ENCODE data around the gene SSBP3. TPM values are rescaled to one million over a fixed set of nuclear protein-coding genes. Genes with fewer than 3 reads are reported as not detected.
A peak's percentile ranks its signal among the peaks of the same experiment; 100 is the strongest.

Gene SSBP3
- total RNA-seq, 2 donors from 2014 or later = 59.0 to 92.1 TPM

- Mint-ChIP-seq H3K4me1 (ENCODE audit: low read depth in 2 of 2) (peaks cover 68 to 83% of the 10 kb centered on the region in 2 donors), H3K4me3 (no peak overlapping the region), H3K9me3 (no peaks in the 10 kb centered on the region), H3K27me3 (no peaks in the 10 kb centered on the region), H3K27ac (peak overlapping the region; percentile 5 to 46), H3K36me3 (no peaks in the 10 kb centered on the region)
- DNase-seq (ENCODE audit: low spot score) = no peak
- ATAC-seq = peak in 1 of 2 donors; percentile 29
Measured at GRCh38 chr1:54298284-54299033, 107.7 kb downstream of the SSBP3 start.

- DNase-seq (ENCODE audit: low spot score) (no peak), ATAC-seq (no peak)
- Mint-ChIP-seq H3K9me3 (no peaks in the 10 kb centered on the region), H3K36me3 (no peaks in the 10 kb centered on the region), H3K4me1 (ENCODE audit: low read depth in 2 of 2) (peaks cover 71 to 83% of the 10 kb centered on the region in 2 donors), H3K27ac (peak overlapping the region; percentile 5 to 46), H3K27me3 (no peaks in the 10 kb centered on the region), H3K4me3 (no peak overlapping the region)
Measured at GRCh38 chr1:54297596-54298283, 108.5 kb downstream of the SSBP3 start.

GRCh38 chr1:54296666-54297065 is 109.5 kb downstream of the SSBP3 start:
- H3K36me3 Mint-ChIP-seq = no peaks in the 10 kb centered on the region
- no peak for ATAC-seq
- no peaks in the 10 kb centered on the region for H3K9me3 Mint-ChIP-seq
- no peak overlapping the region for H3K4me3 Mint-ChIP-seq
- H3K27me3 Mint-ChIP-seq = no peaks in the 10 kb centered on the region
- H3K27ac Mint-ChIP-seq = peak overlapping the region in 1 of 2 donors; percentile 5
- H3K4me1 Mint-ChIP-seq (ENCODE audit: low read depth in 2 of 2) = peaks cover 69 to 84% of the 10 kb centered on the region in 2 donors
- no peak for DNase-seq (ENCODE audit: low spot score)

- DNase-seq (ENCODE audit: low spot score) (no peak), ATAC-seq (peak in 1 of 2 donors; percentile 41)
- Mint-ChIP-seq H3K4me1 (ENCODE audit: low read depth in 2 of 2) (peaks cover 75 to 83% of the 10 kb centered on the region in 2 donors), H3K9me3 (no peaks in the 10 kb centered on the region), H3K4me3 (no peak overlapping the region), H3K27me3 (no peaks in the 10 kb centered on the region), H3K27ac (peak overlapping the region; percentile 5 to 25), H3K36me3 (no peaks in the 10 kb centered on the region)
Measured at GRCh38 chr1:54294887-54295286, 111.3 kb downstream of the SSBP3 start.

DNA sequence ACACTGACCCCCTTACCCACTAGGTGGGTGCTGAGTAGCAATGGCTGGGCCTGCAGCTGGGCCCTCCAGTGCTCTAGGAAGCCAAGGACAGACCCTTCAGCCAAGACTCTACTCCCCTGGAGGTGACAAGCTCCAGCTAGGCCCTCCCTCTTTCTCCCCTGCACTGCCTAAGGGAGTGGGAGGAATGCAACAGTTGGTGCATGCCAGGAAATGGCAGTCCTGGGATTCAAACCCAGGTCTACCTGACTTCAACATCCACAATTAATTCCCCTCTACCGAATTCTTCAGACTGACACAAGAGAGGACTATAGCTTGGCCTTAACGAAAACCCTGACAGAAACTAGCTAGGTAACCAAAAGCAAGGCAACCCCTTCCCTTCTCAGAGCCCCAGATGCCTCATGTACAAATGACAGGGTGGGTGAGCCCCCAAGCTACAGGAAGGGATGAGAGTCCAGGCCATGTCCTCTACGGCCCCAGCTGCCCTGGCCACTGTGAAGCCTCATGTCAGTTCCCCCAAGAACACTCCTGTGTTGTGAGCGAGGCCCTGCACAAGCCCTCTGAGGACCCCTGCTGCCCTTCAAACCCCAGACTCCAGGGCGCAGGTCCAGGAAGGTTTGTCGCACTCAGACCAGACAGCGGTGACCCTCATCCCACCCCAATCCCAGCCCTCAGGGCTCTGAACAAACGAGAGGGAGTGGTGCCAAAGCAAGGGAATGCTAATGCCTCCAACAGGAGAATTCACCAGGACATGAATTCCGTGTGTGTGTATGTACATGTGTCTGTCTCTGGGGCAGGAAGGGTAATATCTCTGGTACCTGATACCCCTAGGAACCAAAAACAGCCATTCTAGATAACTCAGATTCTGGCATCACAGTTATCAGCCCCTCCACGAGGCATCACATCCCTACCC is 113.9 kb downstream of the SSBP3 start:
- H3K27me3 Mint-ChIP-seq = no peaks in the 10 kb centered on the region
- ATAC-seq (no peak), DNase-seq (ENCODE audit: low spot score) (no peak)
- H3K9me3 Mint-ChIP-seq = no peaks in the 10 kb centered on the region
- H3K4me1 Mint-ChIP-seq (ENCODE audit: low read depth in 2 of 2) = peaks cover 78 to 79% of the 10 kb centered on the region in 2 donors
- H3K36me3 Mint-ChIP-seq = no peaks in the 10 kb centered on the region
- H3K27ac Mint-ChIP-seq = peak overlapping the region in 1 of 2 donors; percentile 65
- H3K4me3 Mint-ChIP-seq = no peak overlapping the region

DNA sequence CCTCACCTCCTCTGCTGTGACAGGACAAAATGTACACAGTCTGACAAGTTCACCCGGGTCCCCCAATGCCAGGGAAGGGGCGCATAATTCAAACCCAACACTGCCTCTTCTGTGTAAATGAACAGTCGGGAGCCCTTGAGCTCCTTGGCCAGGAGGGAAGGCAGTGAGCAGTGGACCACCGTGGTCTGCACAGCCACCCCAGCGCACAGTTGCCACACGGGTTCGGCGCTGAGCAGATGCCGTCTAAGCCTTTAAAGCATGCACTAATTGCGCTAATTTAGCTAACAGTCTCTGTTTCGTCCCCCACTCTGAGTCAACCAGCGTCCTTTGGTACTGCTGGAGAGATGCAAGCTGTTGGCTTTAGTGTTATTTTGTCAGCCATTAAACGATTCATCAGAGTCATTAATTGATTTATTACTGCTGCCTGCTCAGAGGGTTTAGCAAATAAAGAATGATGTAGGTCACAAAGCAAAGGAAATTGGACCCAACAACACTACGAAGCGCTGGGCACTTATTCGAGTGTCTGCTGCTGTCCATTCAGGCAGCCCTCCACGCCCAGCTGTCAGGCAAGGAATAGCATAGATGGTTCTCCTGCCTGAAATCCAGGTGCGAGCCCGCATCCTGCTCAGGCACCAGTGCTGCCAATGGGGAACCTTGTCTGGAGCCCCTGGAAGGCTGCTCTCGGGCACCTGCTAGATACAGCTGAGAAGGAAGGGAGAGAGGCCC is 114.8 kb downstream of the SSBP3 start:
- no peak for ATAC-seq
- no peaks in the 10 kb centered on the region for H3K9me3 Mint-ChIP-seq
- no peaks in the 10 kb centered on the region for H3K27me3 Mint-ChIP-seq
- H3K36me3 Mint-ChIP-seq = no peaks in the 10 kb centered on the region
- peak overlapping the region in 1 of 2 donors; percentile 33 for H3K27ac Mint-ChIP-seq
- H3K4me1 Mint-ChIP-seq (ENCODE audit: low read depth in 2 of 2) = peaks cover 81 to 85% of the 10 kb centered on the region in 2 donors
- no peak for DNase-seq (ENCODE audit: low spot score)
- H3K4me3 Mint-ChIP-seq = no peak overlapping the region

- ATAC-seq = no peak
- H3K4me1 Mint-ChIP-seq (ENCODE audit: low read depth in 2 of 2) = peaks cover 81 to 85% of the 10 kb centered on the region in 2 donors
Measured at GRCh38 chr1:54290506-54291184, 115.5 kb downstream of the SSBP3 start.

GRCh38 chr1:54289712-54290233 is 116.4 kb downstream of the SSBP3 start:
- DNase-seq (ENCODE audit: low spot score) (no peak), ATAC-seq (no peak)
- Mint-ChIP-seq H3K27ac (peak overlapping the region; percentile 33 to 74), H3K4me1 (ENCODE audit: low read depth in 2 of 2) (peaks cover 81 to 85% of the 10 kb centered on the region in 2 donors), H3K36me3 (no peaks in the 10 kb centered on the region), H3K27me3 (no peaks in the 10 kb centered on the region), H3K4me3 (peak overlapping the region; percentile 40), H3K9me3 (no peaks in the 10 kb centered on the region)

More at GRCh38 chr1:54290506-54291184, 115.5 kb downstream of the SSBP3 start:
- H3K27ac Mint-ChIP-seq = peak overlapping the region; percentile 33 to 74
- no peaks in the 10 kb centered on the region for H3K9me3 Mint-ChIP-seq
- H3K27me3 Mint-ChIP-seq = no peaks in the 10 kb centered on the region
- H3K36me3 Mint-ChIP-seq = no peaks in the 10 kb centered on the region
- peak overlapping the region; percentile 39 for H3K4me3 Mint-ChIP-seq
- DNase-seq (ENCODE audit: low spot score) = no peak

GRCh38 chr1:54287801-54288211 is 118.4 kb downstream of the SSBP3 start:
- H3K4me3 Mint-ChIP-seq = peak overlapping the region; percentile 28
- no peaks in the 10 kb centered on the region for H3K9me3 Mint-ChIP-seq
- H3K4me1 Mint-ChIP-seq (ENCODE audit: low read depth in 2 of 2) = peaks cover 77 to 83% of the 10 kb centered on the region in 2 donors
- H3K27me3 Mint-ChIP-seq = no peaks in the 10 kb centered on the region
- H3K36me3 Mint-ChIP-seq = no peaks in the 10 kb centered on the region
- peak overlapping the region; percentile 91 to 92 for H3K27ac Mint-ChIP-seq
- ATAC-seq (no peak), DNase-seq (ENCODE audit: low spot score) (no peak)

- Mint-ChIP-seq H3K36me3 (no peaks in the 10 kb centered on the region), H3K9me3 (no peaks in the 10 kb centered on the region), H3K27me3 (no peaks in the 10 kb centered on the region), H3K4me1 (ENCODE audit: low read depth in 2 of 2) (peaks cover 78 to 81% of the 10 kb centered on the region in 2 donors), H3K4me3 (peak overlapping the region; percentile 28), H3K27ac (peak overlapping the region; percentile 91 to 92)
- ATAC-seq (peak; percentile 89 to 93), DNase-seq (ENCODE audit: low spot score) (peak; percentile 83)
Measured at GRCh38 chr1:54287176-54287650, 119.0 kb downstream of the SSBP3 start.

DNA sequence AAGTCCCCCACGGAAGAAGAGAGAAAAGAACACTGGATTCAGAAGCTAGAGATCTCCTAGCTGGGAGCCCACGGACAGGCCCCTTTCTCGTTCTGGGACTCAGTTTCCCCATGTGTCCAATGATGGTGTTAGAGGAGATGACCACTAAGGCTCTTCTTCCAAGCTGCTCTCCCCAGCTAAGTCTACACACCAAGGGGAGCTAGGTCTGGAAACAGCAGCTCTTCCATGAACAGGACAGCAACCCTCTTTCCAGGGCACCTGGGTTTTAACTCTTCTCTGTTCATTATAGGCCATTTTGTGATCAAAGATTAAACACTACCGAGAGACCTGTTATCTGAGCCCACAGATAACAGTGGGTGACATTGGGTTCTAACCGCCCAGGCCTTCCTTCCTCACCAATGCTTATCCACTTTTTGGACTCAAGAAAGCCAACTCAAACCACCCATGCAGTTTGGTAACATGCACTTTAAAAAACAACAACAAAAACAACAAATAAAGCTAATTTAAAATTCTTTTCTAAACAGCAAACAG is 120.3 kb downstream of the SSBP3 start:
- no peaks in the 10 kb centered on the region for H3K9me3 Mint-ChIP-seq
- DNase-seq (ENCODE audit: low spot score) = no peak

More for the DNA sequence above, 120.3 kb downstream of the SSBP3 start:
- Mint-ChIP-seq H3K36me3 (no peaks in the 10 kb centered on the region), H3K27me3 (no peaks in the 10 kb centered on the region), H3K4me1 (ENCODE audit: low read depth in 2 of 2) (peaks cover 69 to 71% of the 10 kb centered on the region in 2 donors), H3K27ac (peak overlapping the region; percentile 91 to 92), H3K4me3 (peak overlapping the region; percentile 78)
- ATAC-seq = no peak

Measured in natural killer cell treated with Interleukin-12 subunit alpha and Interleukin-12 subunit beta and Interleukin-15 and Interleukin-18, amount 100 ng/mL, for 72 hours (primary cell).